ENCODE results near the gene DMAC2L.

GRCh38 chr14:50321009-50321660, 9.0 kb downstream of the DMAC2L start:
- TF ChIP-seq, protein P1, sequence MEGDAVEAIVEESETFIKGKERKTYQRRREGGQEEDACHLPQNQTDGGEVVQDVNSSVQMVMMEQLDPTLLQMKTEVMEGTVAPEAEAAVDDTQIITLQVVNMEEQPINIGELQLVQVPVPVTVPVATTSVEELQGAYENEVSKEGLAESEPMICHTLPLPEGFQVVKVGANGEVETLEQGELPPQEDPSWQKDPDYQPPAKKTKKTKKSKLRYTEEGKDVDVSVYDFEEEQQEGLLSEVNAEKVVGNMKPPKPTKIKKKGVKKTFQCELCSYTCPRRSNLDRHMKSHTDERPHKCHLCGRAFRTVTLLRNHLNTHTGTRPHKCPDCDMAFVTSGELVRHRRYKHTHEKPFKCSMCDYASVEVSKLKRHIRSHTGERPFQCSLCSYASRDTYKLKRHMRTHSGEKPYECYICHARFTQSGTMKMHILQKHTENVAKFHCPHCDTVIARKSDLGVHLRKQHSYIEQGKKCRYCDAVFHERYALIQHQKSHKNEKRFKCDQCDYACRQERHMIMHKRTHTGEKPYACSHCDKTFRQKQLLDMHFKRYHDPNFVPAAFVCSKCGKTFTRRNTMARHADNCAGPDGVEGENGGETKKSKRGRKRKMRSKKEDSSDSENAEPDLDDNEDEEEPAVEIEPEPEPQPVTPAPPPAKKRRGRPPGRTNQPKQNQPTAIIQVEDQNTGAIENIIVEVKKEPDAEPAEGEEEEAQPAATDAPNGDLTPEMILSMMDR (IDR thresholded peaks at IDR 0.05) = peak; percentile 72 to 90 (median 83)
- TF ChIP-seq POLR2A (IDR thresholded peaks at IDR 0.05) (no peak), POLR2AphosphoS5 (IDR thresholded peaks at IDR 0.05) (peak in 2 of 4 donors; percentile 15 to 47), EP300 (IDR thresholded peaks at IDR 0.05) (no peak)
